HK-2 (cell line): ENCODE results near the gene CYB561D1.

ENCODE experiments used
- DNase-seq: peaks from one replicate; pipeline ENCODE4 v3.0.0-alpha.2; 2018; ENCODE audit not compliant: unreplicated experiment

Gene CYB561D1

DNA sequence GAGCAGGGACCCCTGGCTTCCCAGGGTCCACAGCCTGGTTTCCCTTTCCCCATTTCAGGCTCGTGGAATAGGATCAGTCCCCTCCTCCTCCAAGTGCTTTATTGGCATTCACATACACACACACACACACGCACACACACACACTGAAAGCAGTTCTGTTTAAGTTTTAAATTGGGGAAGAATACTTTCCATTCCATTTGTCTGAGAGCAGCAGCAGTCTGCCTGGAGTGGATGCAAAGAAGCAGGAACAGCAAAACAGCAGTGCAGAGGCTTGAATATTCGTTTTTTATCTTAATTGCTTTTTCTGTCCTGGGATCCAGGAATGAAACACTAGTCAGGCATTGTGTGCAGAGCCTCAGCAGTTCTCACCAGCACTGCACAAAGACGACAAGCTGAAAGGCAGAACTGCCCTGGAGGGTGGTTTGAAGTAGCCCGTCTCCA, 7.1 kb downstream of the CYB561D1 start:
- DNase-seq: no peak

- DNase-seq: no peak
These were observed 7.9 kb downstream of the CYB561D1 start for GRCh38 chr1:109501644-109502363.

DNA sequence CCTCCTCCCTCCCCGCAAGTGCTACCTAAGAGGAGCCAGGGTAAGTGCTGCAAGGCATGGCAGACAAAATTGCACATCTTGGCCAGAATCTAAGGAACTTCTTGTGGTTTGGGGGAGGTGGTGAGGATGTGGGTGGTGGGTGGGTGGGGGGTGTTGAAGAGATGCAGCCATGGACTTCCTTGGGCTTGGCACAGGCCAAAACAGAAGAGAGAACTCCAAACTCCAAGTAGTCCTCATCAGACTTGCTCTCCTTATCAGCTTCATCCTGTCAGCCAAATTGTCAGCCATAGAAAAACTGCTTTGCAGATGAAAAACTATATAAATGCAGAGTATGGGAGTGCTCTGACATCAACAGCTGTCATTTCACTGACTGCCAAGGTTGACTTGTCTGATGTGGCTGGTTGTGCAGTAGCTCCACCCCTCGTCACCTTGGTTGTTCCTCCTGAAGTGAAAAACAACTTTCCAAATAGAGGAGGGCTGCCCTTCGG, 8.5 kb downstream of the CYB561D1 start:
- DNase-seq: no peak

DNA sequence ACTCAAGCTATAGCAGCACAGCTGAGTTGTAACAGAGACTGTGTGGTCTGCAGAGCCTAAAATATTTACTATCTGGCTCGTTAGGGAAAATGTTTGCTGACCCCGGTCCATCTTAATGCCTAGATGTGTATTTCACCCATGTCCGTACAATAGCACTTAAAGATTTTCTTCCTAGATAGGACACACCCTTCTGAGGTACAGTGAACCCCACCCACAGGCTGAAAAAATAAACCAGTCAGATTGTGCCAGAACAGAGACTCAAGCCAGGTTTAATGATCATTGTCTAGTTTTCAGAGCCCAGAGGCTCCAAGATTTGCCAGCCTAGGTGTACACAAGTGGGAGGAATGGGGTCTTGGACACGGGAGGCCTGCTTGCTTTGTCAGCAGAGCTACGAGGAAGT, 10.0 kb downstream of the CYB561D1 start:
- DNase-seq: no peak

DNA sequence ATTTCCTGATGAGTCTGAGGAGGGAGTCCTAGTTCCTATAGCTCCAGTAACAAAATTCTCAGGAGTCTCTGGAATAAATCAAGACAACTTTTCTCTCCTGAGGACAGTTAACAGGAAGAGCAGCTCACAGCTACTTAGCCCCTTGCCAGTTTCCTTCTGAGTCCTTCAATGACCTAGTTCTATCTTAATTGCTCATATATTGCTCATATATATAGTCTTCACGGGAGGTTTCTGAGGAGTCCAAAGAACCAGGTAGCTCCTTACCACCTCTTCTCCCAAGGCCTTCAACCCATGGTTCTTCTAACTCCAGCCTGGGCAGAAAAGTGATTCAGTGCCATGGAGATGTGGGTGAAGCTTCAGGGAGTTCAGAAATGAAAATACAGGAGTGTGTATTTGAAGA, 11.1 kb downstream of the CYB561D1 start:
- DNase-seq: no peak

DNA sequence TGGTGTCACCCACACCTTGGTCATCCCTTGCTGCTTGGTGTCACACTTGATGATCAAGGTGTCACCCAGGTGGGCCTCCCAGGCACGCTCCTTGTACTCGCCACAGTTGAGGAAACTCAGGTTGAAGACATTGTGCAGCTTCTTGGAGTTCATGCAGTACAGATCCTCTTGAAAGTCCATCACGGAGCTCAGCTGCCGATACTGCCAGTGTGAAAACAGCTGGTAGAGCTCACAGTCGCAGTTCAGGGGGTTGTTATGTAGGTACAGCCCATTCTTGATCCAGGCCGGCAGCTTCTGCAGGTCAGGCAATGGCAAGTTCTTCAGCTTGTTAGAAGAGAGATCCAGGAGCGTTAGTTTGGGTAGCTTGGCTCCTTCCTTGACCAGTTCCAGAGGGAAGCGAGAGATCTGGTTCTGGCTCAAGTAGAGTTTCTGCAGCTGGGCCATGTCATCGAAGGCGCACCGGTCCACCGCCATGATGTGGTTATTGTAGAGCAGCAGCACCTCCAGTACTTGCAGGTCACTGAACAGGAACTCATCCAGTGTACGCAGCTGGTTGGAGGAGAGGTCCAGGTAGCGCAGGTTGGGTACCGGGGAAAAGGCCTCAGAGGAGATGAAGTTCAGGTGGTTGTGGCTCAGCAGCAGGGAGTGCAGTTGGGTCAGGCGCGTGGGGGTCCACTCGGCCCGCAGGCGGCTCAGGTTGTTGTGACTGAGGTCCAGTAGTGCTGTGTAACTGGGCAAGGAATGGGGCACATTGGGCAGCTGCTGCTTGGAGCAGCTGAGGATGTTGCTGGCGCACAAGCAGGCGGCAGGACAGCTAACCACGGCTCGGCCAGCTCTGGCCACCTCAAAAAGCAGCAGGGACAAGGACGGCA, 14.3 kb downstream of the CYB561D1 start:
- no peak for DNase-seq

DNA sequence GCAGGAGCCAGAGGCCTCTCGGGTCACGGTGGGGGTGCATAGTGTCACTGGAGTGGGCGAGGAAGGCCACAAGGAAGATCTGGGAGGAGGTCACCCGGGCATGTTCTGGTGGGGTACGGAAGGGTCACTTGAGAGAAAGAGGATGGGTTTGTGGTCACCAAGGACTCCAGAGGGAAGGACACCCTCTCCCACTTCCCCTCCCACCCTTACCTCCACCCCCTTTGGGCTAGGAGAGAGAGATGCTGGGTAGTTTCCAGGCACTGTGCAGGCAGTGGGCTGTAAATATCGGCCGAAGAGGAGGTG, 14.9 kb downstream of the CYB561D1 start:
- DNase-seq: no peak

GRCh38 chr1:109509176-109510134, 15.6 kb downstream of the CYB561D1 start, which contains the start of gene AMIGO1:
Gene AMIGO1 (minus strand): TSS chr1:109509727. CDS start chr1:109508912, 815 bp downstream.
- DNase-seq: no peak

GRCh38 chr1:109513110-109513710, 19.3 kb downstream of the CYB561D1 start:
- DNase-seq: no peak

- DNase-seq: no peak
These were observed 21.0 kb downstream of the CYB561D1 start for GRCh38 chr1:109514846-109515245.

DNA sequence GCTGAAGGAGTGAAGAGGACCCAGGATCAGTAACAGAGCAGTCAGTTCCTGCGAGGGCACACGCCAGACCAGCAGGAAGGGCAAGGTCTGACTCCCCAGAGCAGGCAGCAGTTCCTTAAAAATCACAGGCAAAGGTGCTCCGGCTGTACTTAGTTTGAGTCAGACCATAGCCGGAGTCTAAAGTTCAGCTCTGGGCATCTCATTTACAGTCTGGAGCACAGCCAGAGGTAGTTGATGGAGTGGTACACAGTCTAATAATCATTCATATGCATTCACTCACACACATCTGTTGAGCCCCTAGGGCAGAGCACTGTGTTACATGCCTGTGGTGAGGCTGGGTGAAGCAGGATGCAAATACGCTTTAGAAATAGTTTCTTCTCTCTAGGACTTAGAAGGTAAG, 23.0 kb downstream of the CYB561D1 start:
- no peak for DNase-seq

- DNase-seq: no peak
These were observed 23.4 kb downstream of the CYB561D1 start for GRCh38 chr1:109517337-109517736.

GRCh38 chr1:109521002-109521951, 27.4 kb downstream of the CYB561D1 start:
- no peak for DNase-seq

- no peak for DNase-seq
These were observed 28.1 kb downstream of the CYB561D1 start for GRCh38 chr1:109522026-109522425.

GRCh38 chr1:109523706-109524105, 29.8 kb downstream of the CYB561D1 start:
- DNase-seq: no peak

DNA sequence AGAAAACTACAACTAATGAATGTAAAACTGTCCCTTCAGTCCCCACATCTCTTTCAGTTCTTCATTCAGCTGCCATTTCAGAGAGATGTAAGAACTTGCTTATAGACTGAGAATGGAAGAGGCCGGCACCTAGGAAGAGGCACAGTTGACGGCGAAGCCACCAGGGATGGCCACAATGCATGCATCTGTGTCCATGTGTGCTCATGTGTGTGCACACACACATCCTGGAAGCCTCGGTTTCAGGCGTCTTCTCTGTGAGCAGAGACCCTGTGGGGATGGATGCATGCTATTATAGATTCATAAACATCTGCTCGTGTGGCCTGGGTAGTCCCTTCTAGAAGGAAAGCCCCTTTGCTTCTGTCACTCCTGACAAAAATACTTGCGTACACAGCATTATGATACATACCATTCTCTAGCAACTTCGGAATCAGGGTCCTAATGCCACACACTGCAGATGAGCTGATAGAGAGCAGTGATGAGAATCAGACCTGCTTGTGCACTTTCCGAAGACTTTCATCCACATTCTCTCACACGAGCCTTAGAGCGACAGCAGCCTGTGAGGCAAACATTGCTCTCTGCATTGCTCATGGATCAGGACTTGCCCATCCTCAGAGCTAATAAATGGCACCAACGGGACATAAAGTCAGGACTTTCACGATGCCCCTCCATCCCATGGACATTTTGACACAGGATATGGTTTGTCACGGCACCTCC, 33.4 kb downstream of the CYB561D1 start:
- no peak for DNase-seq

DNA sequence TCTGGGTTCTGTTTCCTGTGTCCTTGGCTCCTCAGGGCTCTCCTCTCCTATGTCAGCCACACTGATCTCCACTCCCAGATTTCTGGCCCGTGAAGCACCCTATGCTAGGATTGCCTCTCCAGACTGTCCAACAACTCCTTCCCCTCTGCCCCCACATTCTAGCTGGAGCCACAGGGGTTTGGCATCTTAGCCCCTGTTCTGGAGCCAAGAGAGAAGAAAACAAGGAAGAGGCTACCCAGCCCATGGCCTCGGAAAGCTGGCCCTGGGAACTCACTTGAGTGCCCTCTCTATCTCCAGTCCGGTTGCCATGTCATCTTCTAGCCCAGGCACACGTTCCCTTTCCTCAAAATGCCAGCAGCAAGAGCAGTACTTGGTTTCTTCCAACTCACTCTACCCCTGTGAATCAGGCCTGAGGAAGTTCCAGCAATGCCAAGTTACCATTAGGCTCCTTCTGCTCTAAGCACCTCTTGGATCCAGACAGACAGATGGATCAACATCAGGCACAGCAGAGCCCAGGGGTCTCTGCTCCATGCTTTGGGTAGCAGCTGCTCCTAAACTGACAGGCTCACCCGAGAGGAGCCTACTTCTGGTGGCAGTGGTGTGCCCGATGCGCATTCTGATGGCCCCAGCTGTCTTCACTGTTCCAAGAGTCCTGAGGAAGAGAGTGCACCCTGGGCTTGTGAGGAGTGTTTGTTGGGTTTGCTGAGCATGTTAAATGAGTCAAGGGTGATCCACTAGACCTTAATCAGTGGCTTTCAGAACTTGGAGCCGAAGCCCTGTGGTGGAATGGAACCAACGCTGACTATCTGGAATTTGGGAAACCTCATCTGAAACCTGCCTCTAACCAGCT, 34.2 kb downstream of the CYB561D1 start:
- no peak for DNase-seq

DNA sequence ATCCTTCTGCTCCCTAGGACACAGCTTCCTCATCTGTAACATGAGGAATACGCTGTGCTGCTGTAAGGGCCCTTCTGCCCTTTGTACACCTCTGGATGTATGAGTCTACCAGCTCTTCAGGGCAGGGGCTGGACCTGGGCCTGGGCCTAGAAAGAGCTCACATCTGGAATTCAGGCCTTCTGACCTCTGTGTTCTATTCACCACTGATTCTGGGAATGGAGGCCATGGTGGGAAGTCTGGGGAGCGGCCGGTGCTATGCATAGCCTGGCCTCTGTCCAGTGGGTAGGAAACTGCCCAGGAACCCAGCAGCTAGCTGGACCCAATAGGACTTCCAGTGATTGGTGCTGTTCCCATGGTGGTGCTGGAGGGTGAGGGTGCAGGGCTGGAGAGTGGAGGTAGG, 34.8 kb downstream of the CYB561D1 start:
- DNase-seq: no peak
